Activated CD4-positive, alpha-beta T cell treated with anti-CD3 and anti-CD28 coated beads for 24 hours (primary cell): ENCODE measurements around the gene RNF111.

Experiments
- DNase-seq, 2 donors: peaks; one replicate each; pipeline ENCODE4 v3.0.0-alpha.2; 2020; ENCODE audit warnings: low read depth in 2 of 2

Gene RNF111

DNA sequence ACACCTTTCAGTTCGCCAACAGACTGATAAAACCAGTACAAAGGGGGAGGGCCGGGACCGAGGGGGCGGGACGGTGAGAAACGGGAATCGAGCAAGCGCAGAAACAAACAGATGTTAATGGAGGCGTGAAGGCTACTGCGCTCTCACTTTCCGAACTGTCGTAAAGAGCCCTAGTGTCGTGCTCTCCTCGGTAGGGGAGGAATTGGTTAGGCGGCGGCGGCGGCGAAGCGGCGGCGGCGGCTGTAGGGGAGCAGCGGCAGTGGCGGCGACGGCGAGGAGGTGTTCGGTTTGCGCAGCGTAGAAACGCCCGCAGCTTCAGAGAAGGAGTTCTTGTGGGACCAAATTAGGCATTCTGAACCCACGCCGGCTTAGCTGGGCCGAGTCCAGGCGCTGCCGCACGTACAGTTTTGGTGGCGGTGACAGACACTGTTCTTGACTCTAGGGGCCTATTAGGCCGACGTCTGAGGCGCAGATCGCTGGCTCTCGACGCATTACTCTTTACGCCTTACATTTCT is at the start of gene RNF111:
Gene RNF111, plus strand, starts transcription at position 173 of the 515 bp plus-strand sequence. CDS start 43,160 bp downstream, outside the sequence.
- peak; percentile 81 to 82 for DNase-seq

DNA sequence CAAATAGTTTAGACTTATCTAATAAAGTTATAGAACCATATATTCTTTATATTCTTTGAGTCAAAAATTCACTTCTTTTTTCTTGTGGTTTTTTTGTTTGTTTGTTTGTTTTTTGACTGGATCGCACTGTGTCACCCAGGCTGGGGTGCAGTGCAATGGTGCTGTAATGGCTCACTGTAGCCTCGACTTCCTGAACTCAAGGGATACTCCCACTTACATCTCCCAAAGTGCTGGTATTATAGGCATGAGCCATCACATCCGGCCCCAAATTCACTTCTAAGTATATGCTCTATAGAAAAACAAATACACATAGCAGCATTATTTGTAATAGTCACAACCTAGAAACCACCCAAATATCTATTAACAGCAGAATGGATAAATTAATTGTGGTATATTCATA is 40.3 kb upstream of the RNF111 start:
- no peak for DNase-seq

DNA sequence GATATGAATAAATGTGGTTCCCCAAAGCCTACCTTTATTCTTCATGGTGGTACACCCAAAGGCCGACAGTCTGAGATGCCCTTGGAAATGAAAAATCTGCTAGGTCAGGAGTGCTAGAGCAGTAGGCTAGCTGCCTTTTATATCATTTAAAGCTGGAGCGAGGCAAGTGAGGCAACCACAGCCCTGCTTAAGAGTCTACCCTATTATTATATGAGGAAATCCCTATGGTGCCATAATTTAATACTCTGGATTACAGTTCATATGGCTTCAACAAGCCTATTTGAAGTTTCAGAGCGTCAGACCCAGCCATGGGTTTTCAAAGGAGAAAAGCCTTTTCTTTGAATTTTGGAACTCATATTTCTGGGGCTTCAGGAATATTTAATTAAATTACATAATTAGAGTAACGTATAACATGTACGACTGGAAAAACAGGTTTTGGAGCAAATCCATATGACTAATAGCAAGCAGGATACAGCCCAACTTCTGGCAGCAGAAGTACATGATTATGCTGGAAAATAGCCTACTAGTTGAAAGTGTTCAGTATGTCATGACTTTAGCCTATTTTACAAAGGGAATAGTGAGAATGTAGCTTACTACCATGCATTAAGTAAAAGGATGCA is 36.0 kb upstream of the RNF111 start:
- DNase-seq: no peak

DNA sequence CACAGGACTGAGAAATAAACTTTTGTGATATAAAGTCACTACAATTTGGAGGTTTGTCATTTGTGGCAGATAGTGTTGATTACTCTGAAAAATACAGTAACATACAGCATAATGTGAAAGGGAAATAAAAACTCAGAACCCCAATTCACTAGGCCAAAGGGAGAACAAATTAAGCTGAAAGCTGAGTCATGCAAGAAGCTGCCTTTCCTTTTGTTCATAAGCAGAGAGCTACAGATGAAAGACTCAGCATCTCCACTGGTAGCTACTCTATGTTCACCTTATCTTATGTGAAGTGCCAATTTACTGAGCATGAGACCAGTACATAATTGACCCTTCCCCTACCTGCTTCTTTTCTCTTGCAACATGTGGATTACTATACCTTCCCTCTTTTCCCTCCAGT is 34.7 kb upstream of the RNF111 start:
- no peak for DNase-seq

DNA sequence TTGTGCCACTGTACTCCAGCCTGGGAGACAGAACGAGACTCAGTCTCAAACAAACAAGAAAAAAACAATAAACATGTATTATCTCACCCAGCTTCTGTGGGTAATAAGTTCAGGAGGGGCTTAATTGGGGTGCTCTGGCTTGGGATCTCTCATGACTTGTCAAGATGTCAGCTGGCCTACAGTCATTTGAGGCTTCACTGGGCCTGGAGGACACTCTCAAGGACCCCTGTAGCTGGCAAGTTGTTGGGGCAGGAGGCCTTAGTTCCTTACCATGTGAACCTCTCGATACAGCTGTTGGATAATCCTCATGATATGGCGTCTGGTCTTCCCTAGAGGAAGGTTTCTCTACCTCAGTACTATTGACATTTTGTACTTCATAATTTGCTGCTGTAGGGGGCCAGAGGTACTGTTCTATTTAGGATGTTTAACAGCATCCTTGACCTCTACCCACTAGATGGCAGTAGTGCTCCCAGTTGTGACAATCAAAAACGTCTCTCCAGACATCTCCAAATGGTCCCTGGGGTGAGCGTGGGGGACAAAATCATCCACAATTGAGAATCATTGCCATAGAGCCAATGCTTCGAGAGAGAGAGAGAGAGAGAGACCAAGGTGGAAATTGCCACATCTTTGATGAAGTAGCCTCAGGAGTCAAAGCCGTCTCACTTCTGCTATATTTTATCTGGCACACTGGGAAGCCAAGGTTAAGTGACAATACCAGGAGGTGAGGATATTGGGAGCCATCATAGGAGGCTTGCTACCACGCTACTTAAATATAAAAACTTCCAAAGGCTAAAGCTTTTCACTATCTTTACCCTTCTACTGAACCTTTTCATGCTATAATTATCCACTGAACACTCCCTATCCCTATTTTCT is 30.1 kb upstream of the RNF111 start:
- DNase-seq: peak; percentile 25 to 63

DNA sequence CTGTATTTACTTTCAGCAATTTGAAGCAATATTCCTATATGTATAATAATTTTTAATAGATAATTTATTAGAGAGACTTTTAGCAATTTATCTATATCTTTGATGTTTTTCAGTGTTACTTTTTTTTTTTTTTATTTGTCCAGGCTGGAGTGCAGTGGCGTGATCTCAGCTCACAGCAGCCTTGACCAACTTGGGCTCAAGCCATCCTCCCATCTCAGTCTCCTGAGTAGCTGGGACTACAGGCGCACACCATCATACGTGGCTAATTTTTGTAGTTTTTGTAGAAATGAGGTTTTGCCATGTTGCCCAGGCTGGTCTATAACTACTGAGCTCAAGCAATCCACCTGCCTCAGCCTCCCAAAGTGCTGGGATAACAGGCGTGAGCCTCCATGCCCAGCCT is 28.7 kb upstream of the RNF111 start:
- DNase-seq: no peak

DNA sequence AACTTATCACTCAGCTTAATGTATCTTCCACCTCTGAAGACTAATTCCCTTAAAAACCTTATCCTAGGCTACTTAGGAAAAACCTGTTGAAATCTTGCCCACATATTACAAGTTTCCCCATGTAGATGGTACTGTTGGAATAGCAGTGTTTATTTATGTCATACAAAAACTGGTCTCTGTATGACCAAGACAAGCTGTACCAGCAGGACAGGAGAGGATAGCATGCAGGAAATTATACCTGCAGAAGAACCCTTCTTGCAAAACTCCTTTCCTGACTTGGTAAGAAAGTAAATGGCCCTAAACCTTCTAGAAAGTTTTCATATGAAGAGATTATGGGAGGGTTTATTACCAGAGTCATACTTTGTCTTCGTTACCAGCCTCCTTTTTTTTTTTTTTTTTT is 25.3 kb upstream of the RNF111 start:
- no peak for DNase-seq

DNA sequence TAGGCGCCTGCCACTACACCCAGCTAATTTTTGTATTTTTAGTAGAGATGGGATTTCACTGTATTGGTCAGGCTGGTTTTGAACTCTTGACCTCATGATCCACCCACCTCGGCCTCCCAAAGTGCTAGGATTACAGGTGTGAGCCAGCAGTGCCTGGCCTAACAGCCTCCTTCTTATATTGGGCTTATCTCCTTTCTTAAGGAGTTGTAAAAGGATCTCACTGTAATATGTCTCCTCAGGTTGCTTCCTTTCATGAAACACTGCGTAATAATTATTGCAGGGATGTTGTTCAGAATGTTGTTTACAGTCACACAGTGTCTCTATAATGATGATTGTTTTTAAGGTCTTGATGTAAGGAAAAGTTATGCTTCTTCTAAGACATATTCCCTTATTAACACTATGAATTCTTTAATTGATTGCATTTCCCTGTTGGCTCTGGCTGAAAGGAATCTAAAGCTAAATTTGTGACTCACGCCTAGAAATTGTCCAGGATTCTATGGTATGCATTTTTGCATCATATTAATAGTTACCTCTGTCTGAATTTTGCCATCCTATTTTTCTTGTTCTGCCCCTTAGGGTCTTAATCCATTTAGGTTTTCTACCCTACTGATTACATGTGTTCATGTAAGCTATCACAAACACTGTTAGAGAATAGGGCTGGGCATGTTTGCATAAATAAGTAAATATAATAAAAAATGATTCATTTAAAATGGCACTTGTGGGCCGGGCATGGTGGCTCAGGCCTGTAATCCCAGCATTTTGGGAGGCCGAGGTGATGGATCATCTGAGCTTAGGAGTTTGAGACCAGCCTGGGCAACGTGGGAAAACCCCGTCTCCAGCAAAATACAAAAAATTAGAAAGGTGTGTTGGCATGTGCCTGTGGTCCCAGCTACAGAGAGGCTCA is 24.5 kb upstream of the RNF111 start:
- DNase-seq: no peak

DNA sequence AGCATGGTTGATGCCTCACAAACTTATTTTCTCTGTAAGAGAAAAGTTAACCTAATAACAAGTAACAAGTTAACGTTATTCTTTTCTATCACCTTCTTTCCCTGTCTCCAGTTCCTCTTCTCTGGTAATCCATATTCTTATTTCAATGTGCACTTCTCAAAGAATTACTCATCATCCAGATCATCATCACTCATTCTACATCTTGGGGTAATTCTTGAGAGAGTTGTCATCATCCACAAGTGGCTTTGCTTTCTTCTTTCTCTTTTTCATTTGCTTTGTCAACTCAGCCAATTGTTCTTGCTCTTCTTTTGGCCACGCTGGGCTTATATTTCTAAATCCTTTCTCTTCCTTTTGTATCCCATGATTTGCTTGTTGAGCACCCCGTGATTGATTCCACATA is 20.8 kb upstream of the RNF111 start:
- DNase-seq: no peak

DNA sequence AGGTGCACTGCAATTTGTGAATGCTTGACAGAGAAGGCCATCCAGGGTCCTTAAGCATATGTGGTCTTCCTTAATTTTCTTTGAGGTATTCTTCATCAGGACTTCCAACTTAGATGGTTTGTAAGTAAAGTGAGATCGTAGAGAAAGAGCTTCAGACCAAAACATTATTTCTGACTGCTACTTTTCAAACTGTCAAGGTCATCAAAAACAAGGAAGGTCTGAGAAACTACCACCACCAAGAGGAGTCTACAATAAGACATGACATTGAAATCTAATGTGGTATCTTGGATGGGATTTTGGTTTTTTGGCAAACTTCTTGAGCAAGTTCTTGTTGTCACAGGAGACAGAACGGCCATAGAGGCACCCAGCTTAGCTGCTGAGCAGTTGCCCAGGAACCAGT is 20.0 kb upstream of the RNF111 start:
- DNase-seq: no peak

DNA sequence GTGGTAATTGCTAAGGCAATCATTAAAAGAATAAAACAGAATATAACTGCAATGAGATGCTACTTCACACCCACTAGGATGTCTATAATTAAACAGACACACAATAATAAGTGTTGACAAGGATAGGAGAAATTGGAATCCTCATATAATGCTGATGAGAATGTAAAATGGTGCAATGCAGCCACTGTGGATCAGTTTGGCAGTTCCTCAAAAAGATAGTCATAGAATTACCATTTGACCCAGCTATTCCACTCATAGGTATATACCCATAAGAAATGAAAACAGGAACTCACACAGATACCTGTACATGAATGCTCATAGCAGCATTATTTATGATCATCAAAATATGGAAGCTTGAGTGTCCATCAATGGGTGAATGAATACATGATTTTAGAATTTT is 9.6 kb upstream of the RNF111 start:
- DNase-seq: no peak

DNA sequence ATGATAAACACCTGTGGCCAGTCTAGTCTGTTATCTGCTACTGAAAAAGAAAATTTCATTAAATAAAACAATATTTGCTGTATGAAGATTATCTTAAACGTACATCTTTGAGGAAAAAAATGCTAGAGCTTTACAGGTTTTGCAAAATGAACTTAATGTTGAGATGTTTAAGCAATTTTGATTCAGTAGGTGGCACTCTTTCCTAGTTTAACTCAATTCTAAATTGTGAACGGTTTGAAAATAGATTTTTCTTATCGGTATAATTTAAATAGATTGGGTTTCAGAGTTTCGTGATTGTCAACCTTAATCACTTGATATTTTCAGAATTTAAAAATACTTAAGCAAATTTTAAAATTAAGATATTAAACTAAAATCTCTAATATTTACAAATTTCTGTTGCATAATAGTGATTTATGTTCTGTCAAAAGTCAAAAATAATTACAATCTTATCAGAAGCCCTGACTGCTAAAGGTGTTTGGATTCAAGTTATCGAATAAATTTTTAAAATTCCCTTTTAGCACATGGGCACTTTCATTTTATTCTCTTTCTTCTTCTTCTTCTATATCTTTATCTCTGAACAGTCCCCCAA is 7.0 kb upstream of the RNF111 start:
- DNase-seq: no peak

DNA sequence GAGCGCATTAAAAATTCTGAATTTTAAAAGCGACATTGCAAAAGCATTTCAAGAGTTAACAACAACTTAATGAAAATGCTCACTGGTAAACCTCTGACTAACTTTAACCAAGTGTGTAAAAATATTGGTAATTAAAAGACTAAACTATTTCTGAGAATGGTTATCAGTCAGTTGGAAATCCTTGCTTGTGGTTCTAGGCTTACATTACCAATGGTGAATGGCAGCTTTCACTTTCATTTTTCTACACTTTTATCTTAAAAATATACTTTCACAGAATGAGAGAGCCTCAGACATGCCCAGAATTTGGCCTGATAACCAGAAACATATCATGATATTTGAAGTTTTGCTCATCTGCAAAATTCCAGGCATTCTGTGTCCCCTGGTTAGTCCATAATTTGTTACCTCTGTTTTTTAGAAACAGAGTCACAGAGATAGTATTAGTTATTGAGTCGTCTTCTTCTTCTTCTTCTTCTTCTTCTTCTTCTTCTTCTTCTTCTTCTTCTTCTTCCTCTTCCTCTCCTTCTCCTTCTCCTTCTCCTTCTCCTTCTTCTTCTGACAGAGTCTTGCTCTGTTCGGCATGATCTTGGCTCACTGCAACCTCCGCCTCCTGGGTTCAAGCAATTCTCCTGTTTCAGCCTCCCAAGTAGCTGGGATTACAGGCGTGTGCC is 5.5 kb upstream of the RNF111 start:
- DNase-seq: no peak

DNA sequence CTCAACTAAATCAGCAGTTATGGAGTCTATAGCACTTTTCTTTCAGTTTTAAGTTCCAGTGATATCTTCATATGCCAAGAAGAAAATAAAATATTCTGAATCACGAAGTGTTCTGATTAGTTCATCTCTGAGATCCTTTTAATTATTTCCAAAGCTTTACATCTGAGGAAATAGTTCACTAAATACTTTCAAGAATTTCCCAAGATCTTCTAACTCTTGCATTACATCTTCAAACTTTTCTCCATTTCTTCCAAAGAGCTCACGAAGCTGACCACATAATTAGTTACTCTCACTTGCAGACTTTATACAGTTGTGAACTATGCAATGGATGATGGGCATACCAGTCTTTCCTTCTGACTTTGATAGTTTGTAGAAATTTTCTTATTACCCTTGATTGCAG is 4.2 kb upstream of the RNF111 start:
- no peak for DNase-seq

DNA sequence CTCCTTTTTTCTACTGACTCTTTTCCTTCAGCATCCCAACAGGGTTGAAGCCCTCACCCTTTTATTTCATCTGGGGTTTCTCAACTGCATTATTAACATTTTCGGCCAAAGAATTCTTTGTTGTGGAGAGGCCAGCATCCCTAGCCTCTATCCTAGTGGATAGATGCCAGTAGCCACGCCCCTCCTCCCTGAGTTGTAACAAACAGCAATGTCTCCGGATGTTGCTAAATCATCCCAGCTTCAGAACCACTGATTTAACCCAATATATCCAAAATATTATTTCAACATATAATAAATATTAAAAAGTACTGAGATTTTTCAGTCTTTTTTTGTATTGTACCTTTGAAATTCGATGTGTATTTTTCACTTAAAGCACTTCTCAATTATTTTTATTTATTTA is 2.0 kb upstream of the RNF111 start:
- DNase-seq: no peak

DNA sequence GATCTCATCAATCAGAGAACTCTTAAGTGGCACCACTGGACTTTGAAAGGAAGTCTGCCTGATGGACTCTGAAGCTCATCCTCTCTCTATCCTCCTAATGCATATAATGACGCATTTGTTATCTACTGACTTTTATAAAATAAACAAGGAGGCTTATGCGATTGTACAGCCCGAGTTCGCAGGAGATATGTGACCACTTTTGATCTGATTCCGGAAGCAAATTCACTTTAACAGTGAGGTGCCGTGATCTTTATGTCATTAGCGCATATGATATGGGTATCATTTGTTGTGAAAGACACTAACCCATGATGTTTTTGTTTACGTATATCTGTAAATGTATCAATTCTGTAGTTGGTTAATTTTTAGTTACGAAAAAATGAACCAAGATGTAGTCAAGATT is 427 bp upstream of the RNF111 start:
- no peak for DNase-seq

DNA sequence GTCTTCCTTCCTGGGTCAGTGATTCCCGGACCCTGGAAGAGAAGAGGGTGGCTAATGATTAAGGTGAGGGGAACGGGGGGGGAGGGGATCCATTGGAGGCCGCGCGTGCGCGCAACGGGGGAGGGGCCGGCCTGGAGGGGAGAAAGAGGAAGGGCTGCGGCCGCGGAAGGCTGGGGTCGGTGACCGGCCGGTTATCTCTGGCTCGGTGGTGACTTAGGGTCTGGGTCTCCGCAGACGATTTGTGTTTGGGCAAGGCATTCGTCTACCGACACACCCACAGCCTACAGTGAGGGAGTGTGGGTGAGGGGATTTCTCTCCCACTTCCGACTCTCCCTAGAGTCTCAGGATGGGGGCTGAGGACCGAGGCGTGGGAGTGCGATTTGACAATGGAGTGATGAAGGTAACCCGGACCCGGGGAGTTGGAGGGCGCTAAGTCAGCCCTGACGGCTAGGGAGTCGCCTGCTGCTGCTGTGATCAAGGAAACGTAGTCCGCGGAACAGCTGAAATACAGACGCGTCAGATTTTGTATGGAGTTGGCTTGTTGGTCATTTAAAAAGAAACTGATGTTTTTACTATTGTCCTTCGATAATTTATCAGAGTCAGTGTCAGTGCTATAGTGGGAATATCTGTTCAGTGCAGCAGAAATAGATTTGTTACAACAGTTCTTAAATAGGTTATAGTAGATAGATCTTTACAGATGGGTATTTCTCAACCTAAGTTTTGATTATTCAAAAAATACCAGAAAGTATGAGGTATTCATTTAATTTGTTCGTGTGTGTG is 733 bp downstream of the RNF111 start:
- DNase-seq: peak; percentile 45 to 47

DNA sequence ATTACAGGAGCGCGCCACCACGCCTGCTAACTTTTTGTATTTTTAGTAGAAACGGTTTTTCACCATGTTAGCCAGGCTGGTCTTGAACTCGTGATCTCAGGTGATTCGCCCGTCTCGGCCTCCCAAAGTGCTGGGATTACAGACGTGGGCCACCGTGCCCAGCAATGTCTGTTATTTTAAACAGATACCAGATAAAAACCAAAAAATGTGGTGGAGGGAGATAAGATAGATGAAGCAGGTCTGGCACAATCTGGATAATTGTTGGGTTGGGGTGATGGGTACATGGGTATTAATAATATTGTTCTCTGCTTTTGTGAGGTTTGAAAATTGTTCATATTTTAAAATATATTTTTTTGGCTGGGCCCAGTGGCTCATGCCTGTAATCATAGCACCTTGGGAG is 4.7 kb downstream of the RNF111 start:
- DNase-seq: no peak

DNA sequence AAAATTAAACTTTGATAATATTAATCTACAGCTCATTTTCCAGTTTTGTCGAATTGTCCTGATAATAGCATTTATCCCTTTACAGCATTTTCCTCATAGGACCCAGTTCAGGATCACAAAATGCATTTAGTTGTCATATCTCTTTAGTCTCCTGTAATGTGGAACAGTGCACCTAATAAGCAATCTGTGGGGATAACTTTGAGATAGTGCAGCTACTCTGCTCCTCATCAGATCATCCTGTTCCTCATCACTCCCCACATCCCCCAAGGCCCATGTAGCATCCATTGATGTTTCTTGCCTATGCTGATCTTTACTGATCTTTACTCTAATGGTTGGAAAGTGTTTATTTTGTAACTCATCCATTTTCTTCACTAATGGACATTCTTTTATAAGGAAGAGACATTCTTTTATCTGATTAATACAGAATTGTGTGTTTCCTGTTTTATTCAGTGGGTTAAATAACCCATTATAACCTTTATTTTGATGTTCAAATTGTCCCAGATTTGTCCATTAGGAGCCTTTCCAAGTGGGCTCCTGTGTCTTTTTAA is 7.5 kb downstream of the RNF111 start:
- no peak for DNase-seq

DNA sequence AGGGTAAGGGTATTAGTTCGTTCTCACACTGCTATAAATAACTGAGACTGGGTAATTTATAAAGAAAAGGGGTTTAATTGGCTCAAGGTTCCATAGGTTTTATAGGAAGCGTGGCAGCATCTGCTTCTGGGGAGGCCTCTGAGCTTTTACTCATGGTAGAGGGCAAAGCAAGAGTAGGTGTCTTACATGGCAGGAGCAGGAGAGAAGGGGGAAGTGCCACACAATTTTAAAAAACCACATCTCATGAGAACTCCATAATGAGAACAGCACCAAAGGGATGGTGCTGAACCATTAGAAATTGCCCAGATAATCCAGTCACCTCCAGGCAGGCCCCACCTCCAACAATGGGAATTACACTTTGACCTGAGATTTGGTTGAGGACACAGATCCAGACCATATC is 12.2 kb downstream of the RNF111 start:
- no peak for DNase-seq
